H1 (cell line): ENCODE results near the gene SYCE3. TPM values are rescaled to one million over a fixed set of nuclear protein-coding genes. Genes with fewer than 3 reads are reported as not detected.

Experiments
- CTCF ChIA-PET: fragments of 300-600 bp; sonication (Branson Sonifier 250); formaldehyde crosslinking; loops from one replicate; lab custom pipeline; 2021; ENCODE audit not compliant: partially characterized antibody; lab: Charles Lee
- POLR2A ChIA-PET: fragments of 300-600 bp; sonication (Branson Sonifier 250); formaldehyde crosslinking; loops from one replicate; lab custom pipeline; 2021; ENCODE audit warnings: inconsistent platforms; ENCODE audit not compliant: partially characterized antibody; lab: Charles Lee
- DNase-seq, 2 experiments: peaks; one replicate each; pipeline versions ENCODE4 v3.0.0 to v3.0.0-alpha.2; 2010 to 2022; ENCODE audit warnings: low spot score in 2 of 2, low read depth in 1 of 2, mixed read lengths in 1 of 2
- FAIRE-seq: peaks from 2 replicates; lab custom pipeline; 2011; peaks lifted over from hg19 to GRCh38; lab: Jason Lieb, UNC
- H2AFZ ChIP-seq: 2 replicates; pipeline ENCODE4 v1.8.1; 2012; ENCODE audit warnings: low read length, inconsistent platforms
- H2AK5ac ChIP-seq: 2 replicates; pipeline ENCODE4 v1.6.1; 2013; ENCODE audit warnings: low read depth, low read length
- H2BK120ac ChIP-seq: replicated peaks from 2 replicates; pipeline ENCODE3; 2013; ENCODE audit warnings: low read depth, low read length, inconsistent platforms
- H2BK12ac ChIP-seq: 2 replicates; pipeline ENCODE4 v1.6.1; 2013; ENCODE audit warnings: low read depth, low read length
- H2BK15ac ChIP-seq: 2 replicates; pipeline ENCODE4 v1.6.1; 2013; ENCODE audit warnings: low read length
- H2BK20ac ChIP-seq: 2 replicates; pipeline ENCODE4 v1.6.1; 2013; ENCODE audit warnings: low read length
- H2BK5ac ChIP-seq: 2 replicates; pipeline ENCODE4 v1.6.1; 2013; ENCODE audit warnings: low read depth, low read length
- H3K14ac ChIP-seq: 2 replicates; pipeline ENCODE4 v1.6.1; 2013; ENCODE audit warnings: inconsistent platforms; ENCODE audit not compliant: insufficient read length
- H3K18ac ChIP-seq: 2 replicates; pipeline ENCODE4 v1.6.1; 2013; ENCODE audit warnings: low read length; ENCODE audit errors: extremely low read depth
- H3K23ac ChIP-seq: 2 replicates; pipeline ENCODE4 v1.6.1; 2013; ENCODE audit warnings: inconsistent platforms; ENCODE audit not compliant: insufficient read length
- H3K23me2 ChIP-seq: 2 replicates; pipeline ENCODE4 v1.6.1; 2013; ENCODE audit warnings: low read depth, low read length
- H3K27ac ChIP-seq: 2 replicates; pipeline ENCODE4 v1.6.1; 2011; ENCODE audit warnings: low read depth, low read length, inconsistent platforms
- H3K27me3 ChIP-seq, 4 experiments: replicated peaks in 1 of 4; 1 replicate in 1 of 4; 2 replicates in 3 of 4; pipeline versions ENCODE4 v1.6.1 to v1.8.1; 2011 to 2013; ENCODE audit warnings: low read length in 3 of 4, mild to moderate bottlenecking in 3 of 4, inconsistent platforms in 2 of 4, mixed read lengths in 2 of 4, moderate library complexity in 1 of 4; ENCODE audit not compliant: control insufficient read depth in 3 of 4, insufficient read depth in 3 of 4; ENCODE audit errors: extremely low read depth in 1 of 4
- H3K36me3 ChIP-seq, 4 experiments: 2 replicates each; pipeline versions ENCODE4 v1.6.1 to v1.8.1; 2011 to 2013; ENCODE audit warnings: mild to moderate bottlenecking in 4 of 4, low read length in 3 of 4, moderate library complexity in 2 of 4, control low read depth in 1 of 4, inconsistent platforms in 1 of 4; ENCODE audit not compliant: insufficient read depth in 4 of 4, control insufficient read depth in 2 of 4
- H3K4ac ChIP-seq: replicated peaks from 2 replicates; pipeline ENCODE3; 2013; ENCODE audit warnings: low read length, low read depth, mixed read lengths, inconsistent platforms; ENCODE audit not compliant: insufficient read length
- H3K4me1 ChIP-seq, 4 experiments: replicated peaks in 1 of 4; 1 replicate in 1 of 4; 2 replicates in 3 of 4; pipeline versions ENCODE4 v1.6.1 to v1.8.1; 2011 to 2013; ENCODE audit warnings: low read length in 3 of 4, inconsistent platforms in 2 of 4, mixed read lengths in 1 of 4; ENCODE audit not compliant: insufficient read depth in 4 of 4, control insufficient read depth in 3 of 4
- H3K4me2 ChIP-seq, 2 experiments: 2 replicates each; pipeline versions ENCODE4 v1.6.1 to v1.8.1; 2011 to 2013; ENCODE audit warnings: low read depth in 2 of 2, low read length in 2 of 2, control low read depth in 1 of 2, inconsistent platforms in 1 of 2, mild to moderate bottlenecking in 1 of 2; ENCODE audit not compliant: insufficient read depth in 1 of 2
- H3K4me3 ChIP-seq, 4 experiments: fragments of 200-600, 300-600 bp in 1 of 4; sonication (generic), shearing (Covaris generic), sonication (Bioruptor Twin) in 1 of 4; 2 replicates each; pipeline versions ENCODE4 v1.5.1 to v1.8.1; 2011 to 2016; ENCODE audit warnings: low read length in 4 of 4, low read depth in 3 of 4, control low read depth in 2 of 4, inconsistent platforms in 2 of 4, mild to moderate bottlenecking in 2 of 4, mixed read lengths in 1 of 4, moderate library complexity in 1 of 4; ENCODE audit not compliant: insufficient read depth in 2 of 4; ENCODE audit errors: extremely low read depth in 1 of 4
- H3K56ac ChIP-seq: replicated peaks from 2 replicates; pipeline ENCODE3; 2013; ENCODE audit warnings: low read depth, mild to moderate bottlenecking, mixed read lengths, low read length, inconsistent platforms; ENCODE audit not compliant: insufficient read length
- H3K79me1 ChIP-seq: 2 replicates; pipeline ENCODE4 v1.6.1; 2013; ENCODE audit warnings: low read depth, low read length, control low read depth
- H3K79me2 ChIP-seq, 2 experiments: 2 replicates each; pipeline versions ENCODE4 v1.6.1 to v1.8.1; 2012 to 2013; ENCODE audit warnings: low read length in 2 of 2, mild to moderate bottlenecking in 2 of 2, inconsistent platforms in 1 of 2; ENCODE audit not compliant: insufficient read depth in 2 of 2, control insufficient read depth in 1 of 2
- H3K9ac ChIP-seq, 4 experiments: replicated peaks in 1 of 4; 1 replicate in 1 of 4; 2 replicates in 3 of 4; pipeline versions ENCODE4 v1.6.1 to v1.8.1; 2011 to 2013; ENCODE audit warnings: low read depth in 3 of 4, low read length in 3 of 4, control low read depth in 2 of 4, mild to moderate bottlenecking in 2 of 4, moderate library complexity in 2 of 4, inconsistent platforms in 1 of 4; ENCODE audit errors: extremely low read depth in 1 of 4
- H3K9me3 ChIP-seq, 2 experiments: 2 replicates each; pipeline versions ENCODE4 v1.6.1 to v1.8.1; 2012 to 2013; ENCODE audit warnings: mild to moderate bottlenecking in 2 of 2, moderate library complexity in 2 of 2, control low read depth in 1 of 2, inconsistent platforms in 1 of 2, low read depth in 1 of 2, low read length in 1 of 2, mixed read lengths in 1 of 2; ENCODE audit not compliant: insufficient read depth in 2 of 2
- H4K20me1 ChIP-seq, 2 experiments: replicated peaks in 1 of 2; 2 replicates each; pipeline versions ENCODE3 to v1.8.1; 2011 to 2013; ENCODE audit warnings: inconsistent platforms in 2 of 2, low read length in 2 of 2, mild to moderate bottlenecking in 1 of 2; ENCODE audit not compliant: insufficient read depth in 2 of 2, control insufficient read depth in 1 of 2
- H4K5ac ChIP-seq: 2 replicates; pipeline ENCODE4 v1.6.1; 2013; ENCODE audit warnings: low read length, low read depth, mixed read lengths, inconsistent platforms; ENCODE audit not compliant: insufficient read length
- H4K8ac ChIP-seq: 2 replicates; pipeline ENCODE4 v1.8.0; 2013; ENCODE audit warnings: mild to moderate bottlenecking, moderate library complexity, low read length, inconsistent platforms; ENCODE audit not compliant: insufficient read depth; ENCODE audit errors: extremely low read depth
- H4K91ac ChIP-seq: replicated peaks from 2 replicates; pipeline ENCODE3; 2013; ENCODE audit warnings: low read length, mixed read lengths, inconsistent platforms; ENCODE audit not compliant: insufficient read length
- ATF3 ChIP-seq: IDR thresholded peaks from 2 replicates; pipeline ENCODE4 v1.6.1; 2011; ENCODE audit warnings: low read depth, mild to moderate bottlenecking, low read length; ENCODE audit not compliant: insufficient read depth
- BRCA1 ChIP-seq: IDR thresholded peaks from 2 replicates; pipeline ENCODE4 v1.6.1; 2012; ENCODE audit warnings: low read depth, low read length, improper control_type of control experiment
- CBX8 ChIP-seq: fragments of 300-800, 300-1000 bp; sonication (generic); IDR thresholded peaks from 2 replicates; pipeline ENCODE4 v1.7.1; 2016; ENCODE audit warnings: low read depth, low read length, borderline replicate concordance
- CHD2 ChIP-seq: IDR thresholded peaks from 2 replicates; pipeline ENCODE4 v1.6.1; 2012; ENCODE audit warnings: low read length, improper control_type of control experiment
- E2F6 ChIP-seq: IDR thresholded peaks from 2 replicates; pipeline ENCODE4 v1.6.1; 2012; ENCODE audit warnings: inconsistent platforms
- POLR2A ChIP-seq, 2 experiments: IDR thresholded peaks; 1 replicate in 1 of 2; 2 replicates in 1 of 2; pipeline ENCODE4 v1.6.1; 2011; ENCODE audit warnings: low read depth in 2 of 2, low read length in 2 of 2, mild to moderate bottlenecking in 2 of 2; ENCODE audit errors: control extremely low read depth in 1 of 2
- RAD21 ChIP-seq, 2 experiments: IDR thresholded peaks in 1 of 2; conservative IDR thresholded peaks in 1 of 2; 2 replicates each; pipeline ENCODE4 v1.6.1; 2011; ENCODE audit warnings: low read depth in 2 of 2, low read length in 2 of 2, improper control_type of control experiment in 1 of 2, inconsistent platforms in 1 of 2, mild to moderate bottlenecking in 1 of 2, moderate library complexity in 1 of 2
- RBBP5 ChIP-seq: IDR thresholded peaks from 2 replicates; pipeline ENCODE4 v1.7.1; 2012; ENCODE audit warnings: low read depth, mild to moderate bottlenecking, inconsistent platforms, low read length, moderate library complexity, borderline replicate concordance
- SP1 ChIP-seq: IDR thresholded peaks from 2 replicates; pipeline ENCODE4 v1.6.1; 2011; ENCODE audit warnings: low read depth, low read length
- SRF ChIP-seq: IDR thresholded peaks from 2 replicates; pipeline ENCODE4 v1.6.1; 2011; ENCODE audit warnings: mild to moderate bottlenecking, low read depth, low read length, moderate library complexity
- WGBS, 2 experiments: shearing (Covaris generic) in 1 of 2; methylation state at CpG; one replicate each; pipeline versions ENCODE4 v1.1.6 to v1.1.7; 2013 to 2015; ENCODE audit warnings: low lambda C conversion rate in 2 of 2, mixed read lengths in 2 of 2, inconsistent platforms in 1 of 2, low coverage in 1 of 2, missing lambda C conversion rate in 1 of 2; ENCODE audit not compliant: insufficient replicate concordance in 2 of 2, insufficient coverage in 1 of 2, insufficient read length in 1 of 2; ENCODE audit errors: extremely low coverage in 1 of 2, missing lambda C conversion rate in 1 of 2; 5-methylcytosine and 5-hydroxymethylcytosine counted together
- polyA plus RNA-seq, 7 experiments: library from polyadenylated mRNA; depleted of rRNA in 3 of 7; stranded (reverse) in 5 of 7; unstranded in 2 of 7; fragments of >200 nt in 5 of 7; fragments of 200-250 nt in 2 of 7; gene quantifications; 1 replicate in 5 of 7; 2 replicates in 1 of 7; 4 replicates in 1 of 7; pipeline versions ENCODE4 v1.2.1 to v1.2.3, GENCODE V29; 2011 to 2013; ENCODE audit warnings: missing spikeins in 2 of 7, mixed read lengths in 2 of 7
- total RNA-seq: library from RNA; stranded (reverse); fragmentation: NEBNext Ultra II Directional; extraction: Animal tissue kit (Norgen Biotek cat#: 25700); gene quantifications from 2 replicates; pipeline ENCODE4 v1.2.1, GENCODE V29; 2021

Gene SYCE3
- total and polyA plus RNA-seq, 2 of the 8 experiments (the other 6 are each of a cell fraction or from before 2014, with no cell fraction given) = 1.9 TPM; not detected in 1

- Histone ChIP-seq H3K23me2 (peaks cover 11% of the 10 kb centered on the region; the same call in 1 of the 2 replicates), H3K9ac (no peak overlapping the region), H3K4me3 (peak overlapping the region in 1 of 4 experiments; percentile 100; a peak in 1 of 8 replicates), H4K20me1 (peaks cover 0 to 18% of the 10 kb centered on the region in 2 experiments), H3K4ac (no peak overlapping the region), H3K27me3 (no peaks in the 10 kb centered on the region), H2AK5ac (no peak overlapping the region), H3K9me3 (no peaks in the 10 kb centered on the region), H2BK12ac (no peak overlapping the region), H4K8ac (peak overlapping the region; percentile 11; the same call in 1 of the 2 replicates), H3K4me2 (peak overlapping the region in 1 of 2 experiments; percentile 65; a peak in 1 of 4 replicates), H2BK120ac (no peak overlapping the region), H3K18ac (no peak overlapping the region), H3K14ac (no peak overlapping the region), H3K23ac (no peak overlapping the region), H3K4me1 (peaks cover 2 to 8% (median 5%) of the 10 kb centered on the region in 4 experiments), H2BK15ac (no peak overlapping the region), H3K79me1 (peaks cover 9% of the 10 kb centered on the region; the same call in 1 of the 2 replicates), H2BK20ac (no peak overlapping the region), H2BK5ac (no peak overlapping the region), H3K27ac (no peak overlapping the region), H2AFZ (no peak overlapping the region), H3K36me3 (peaks cover 0 to 15% (median 0%) of the 10 kb centered on the region in 4 experiments; a peak in 3 of 8 replicates), H4K91ac (no peak overlapping the region), H3K56ac (no peak overlapping the region), H4K5ac (no peak overlapping the region), H3K79me2 (peaks cover 0 to 18% of the 10 kb centered on the region in 2 experiments; a peak in 2 of 4 replicates)
- ChIA-PET CTCF (interaction anchor here (0.8 to 2.7 kb wide), 4 partner anchors 9 to 21 kb away, joined by 3 to 22 read pairs (median 4); no protein-coding TSS in a partner anchor), POLR2A (interaction anchor here (0.9 to 2.7 kb wide), 3 partner anchors 8 to 24 kb away, joined by 3 to 17 read pairs (median 3); partner anchors contain the start of genes ADM2 and MIOX)
- FAIRE-seq = no peak
- no peak for DNase-seq
- WGBS, 2 experiments = 92% methylated on average over 37 of the region's 41 CpGs; no CpG with 5 or more reads in 1 of the 2 experiments
- TF ChIP-seq E2F6 (no peak), RBBP5 (no peak), SP1 (no peak), CHD2 (no peak), POLR2A (IDR thresholded peaks at IDR 0.05; ENCODE audit: control extremely low read depth in 1 of 2, low read depth in 2 of 2, low read length in 2 of 2) (no peak), CBX8 (no peak), RAD21 (IDR thresholded peaks at IDR 0.05 in 1 of 2, conservative IDR thresholded peaks at IDR 0.05 in 1 of 2; ENCODE audit: low read depth in 2 of 2, low read length in 2 of 2) (no peak), SRF (no peak), BRCA1 (no peak), ATF3 (no peak)
Measured at GRCh38 chr22:50505776-50506610, 56.7 kb downstream of the SYCE3 start.
